ENCODE results near the gene ZNF627. TPM values are rescaled to one million over a fixed set of nuclear protein-coding genes. Genes with fewer than 3 reads are reported as not detected.
A peak's percentile ranks its signal among the peaks of the same experiment; 100 is the strongest.

ZNF627 gene
- total RNA-seq = 20.7 and 21.2 TPM in 2 replicates
- polyA plus RNA-seq = 7.8 and 12.5 TPM in 2 replicates

- TF ChIP-seq, protein P1, sequence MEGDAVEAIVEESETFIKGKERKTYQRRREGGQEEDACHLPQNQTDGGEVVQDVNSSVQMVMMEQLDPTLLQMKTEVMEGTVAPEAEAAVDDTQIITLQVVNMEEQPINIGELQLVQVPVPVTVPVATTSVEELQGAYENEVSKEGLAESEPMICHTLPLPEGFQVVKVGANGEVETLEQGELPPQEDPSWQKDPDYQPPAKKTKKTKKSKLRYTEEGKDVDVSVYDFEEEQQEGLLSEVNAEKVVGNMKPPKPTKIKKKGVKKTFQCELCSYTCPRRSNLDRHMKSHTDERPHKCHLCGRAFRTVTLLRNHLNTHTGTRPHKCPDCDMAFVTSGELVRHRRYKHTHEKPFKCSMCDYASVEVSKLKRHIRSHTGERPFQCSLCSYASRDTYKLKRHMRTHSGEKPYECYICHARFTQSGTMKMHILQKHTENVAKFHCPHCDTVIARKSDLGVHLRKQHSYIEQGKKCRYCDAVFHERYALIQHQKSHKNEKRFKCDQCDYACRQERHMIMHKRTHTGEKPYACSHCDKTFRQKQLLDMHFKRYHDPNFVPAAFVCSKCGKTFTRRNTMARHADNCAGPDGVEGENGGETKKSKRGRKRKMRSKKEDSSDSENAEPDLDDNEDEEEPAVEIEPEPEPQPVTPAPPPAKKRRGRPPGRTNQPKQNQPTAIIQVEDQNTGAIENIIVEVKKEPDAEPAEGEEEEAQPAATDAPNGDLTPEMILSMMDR (IDR thresholded peaks at IDR 0.05; ENCODE audit: poor library complexity) = peak; percentile 16
- no peak for TF ChIP-seq EZH2 (IDR thresholded peaks at IDR 0.05; ENCODE audit: borderline replicate concordance)
- Histone ChIP-seq H3K9me3 (ENCODE audit: low read depth) (no peaks in the 10 kb centered on the region), H3K36me3 (replicated peaks; ENCODE audit: insufficient read depth, low read depth) (no peaks in the 10 kb centered on the region), H3K27me3 (no peaks in the 10 kb centered on the region), H4K20me1 (ENCODE audit: insufficient read depth, poor library complexity, severe bottlenecking) (peaks cover 20% of the 10 kb centered on the region), H3K27ac (peak within 1 kb of the TSS; percentile 98), H2AFZ (peak within 1 kb of the TSS; percentile 50), H3K9me2 (replicated peaks; ENCODE audit: insufficient read depth) (no peaks in the 10 kb centered on the region), H3K4me3 (peak within 1 kb of the TSS; percentile 89), H3K4me1 (ENCODE audit: insufficient read depth) (peaks cover 11% of the 10 kb centered on the region), H3K4me2 (peak within 1 kb of the TSS; percentile 85), H3K79me2 (peaks cover 49% of the 10 kb centered on the region)
- under 1% methylated on average over 53 of the region's 67 CpGs for WGBS (ENCODE audit: low lambda C conversion rate, missing lambda C conversion rate)
- DNase-seq (ENCODE audit: low spot score) = peak; percentile 100
These were observed at the start of gene ZNF627 for GRCh38 chr19:11597202-11598102. Gene ZNF627, plus strand, starts transcription at chr19:11597483. Its CDS starts 145 bp downstream, at chr19:11597628.

DNA sequence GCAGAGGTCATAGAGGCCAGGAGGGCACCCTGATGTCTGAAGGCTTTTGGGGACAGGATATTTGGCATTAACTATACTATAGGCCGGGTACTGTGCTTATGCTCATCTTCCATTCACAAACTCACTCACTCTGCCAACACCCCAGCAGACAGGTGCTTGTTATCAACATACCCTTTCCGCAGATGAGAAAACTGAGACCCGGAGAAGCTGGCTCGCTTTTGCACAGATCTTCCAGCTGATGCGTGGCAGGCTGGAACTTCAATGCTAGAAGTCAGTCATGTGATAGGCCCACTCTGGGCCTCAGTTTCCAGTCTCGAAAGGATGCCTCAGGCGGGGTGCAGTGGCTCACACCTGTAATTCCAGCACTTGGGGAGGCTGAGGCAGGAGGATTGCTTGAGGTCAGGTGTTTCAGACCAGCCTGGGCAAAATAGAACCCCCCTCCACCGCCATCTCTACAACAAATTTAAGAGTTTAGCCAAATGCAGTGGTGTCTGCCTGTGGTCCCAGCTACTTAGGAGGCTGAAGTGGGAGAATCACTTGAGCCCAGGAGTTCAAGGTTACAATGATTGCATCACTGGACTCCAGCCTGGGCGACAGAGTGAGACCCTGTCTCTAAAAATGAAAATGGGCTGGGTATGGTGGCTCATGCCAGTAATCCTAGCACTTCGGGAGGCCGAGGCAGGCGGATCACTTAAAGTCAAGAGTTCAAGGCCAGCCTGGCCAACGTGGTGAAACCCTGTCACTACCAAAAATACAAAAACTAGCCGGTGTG, 49.2 kb upstream of the ZNF627 start:
- Histone ChIP-seq H3K9me3 (ENCODE audit: low read depth) (no peaks in the 10 kb centered on the region), H4K20me1 (ENCODE audit: insufficient read depth, poor library complexity, severe bottlenecking) (no peaks in the 10 kb centered on the region), H3K36me3 (replicated peaks; ENCODE audit: insufficient read depth, low read depth) (no peaks in the 10 kb centered on the region), H3K9me2 (replicated peaks; ENCODE audit: insufficient read depth) (no peaks in the 10 kb centered on the region), H3K4me2 (no peak overlapping the region), H3K79me2 (no peaks in the 10 kb centered on the region), H3K4me3 (no peak overlapping the region), H3K27me3 (no peaks in the 10 kb centered on the region), H2AFZ (no peak overlapping the region), H3K4me1 (ENCODE audit: insufficient read depth) (no peaks in the 10 kb centered on the region), H3K27ac (no peak overlapping the region)
- 93% methylated on average over 14 of the region's 14 CpGs for WGBS (ENCODE audit: low lambda C conversion rate, missing lambda C conversion rate)
- TF ChIP-seq EZH2 (IDR thresholded peaks at IDR 0.05; ENCODE audit: borderline replicate concordance) (no peak), EZH2phosphoT487 (IDR thresholded peaks at IDR 0.05; ENCODE audit: low read depth, severe bottlenecking, unreplicated experiment) (no peak)
- TF ChIP-seq, protein P1 (IDR thresholded peaks at IDR 0.05; ENCODE audit: poor library complexity) = no peak
- no peak for DNase-seq (ENCODE audit: low spot score)

DNA sequence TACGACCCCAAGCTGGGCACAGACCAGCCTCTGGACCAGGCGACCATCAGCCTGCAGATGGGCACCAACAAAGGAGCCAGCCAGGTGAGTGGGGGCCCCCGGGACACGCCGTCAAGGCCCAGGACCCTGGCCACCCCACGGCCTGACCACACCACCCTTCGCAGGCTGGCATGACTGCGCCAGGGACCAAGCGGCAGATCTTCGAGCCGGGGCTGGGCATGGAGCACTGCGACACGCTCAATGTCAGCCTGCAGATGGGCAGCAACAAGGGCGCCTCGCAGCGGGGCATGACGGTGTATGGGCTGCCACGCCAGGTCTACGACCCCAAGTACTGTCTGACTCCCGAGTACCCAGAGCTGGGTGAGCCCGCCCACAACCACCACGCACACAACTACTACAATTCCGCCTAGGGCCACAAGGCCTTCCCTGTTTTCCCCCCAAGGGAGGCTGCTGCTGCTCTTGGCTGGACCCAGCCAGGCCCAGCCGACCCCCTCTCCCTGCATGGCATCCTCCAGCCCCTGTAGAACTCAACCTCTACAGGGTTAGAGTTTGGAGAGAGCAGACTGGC, 47.8 kb upstream of the ZNF627 start:
- H3K4me1 ChIP-seq (ENCODE audit: insufficient read depth) = no peaks in the 10 kb centered on the region
- no peaks in the 10 kb centered on the region for H4K20me1 ChIP-seq (ENCODE audit: insufficient read depth, poor library complexity, severe bottlenecking)
- TF ChIP-seq EZH2phosphoT487 (IDR thresholded peaks at IDR 0.05; ENCODE audit: low read depth, severe bottlenecking, unreplicated experiment) (no peak), EZH2 (IDR thresholded peaks at IDR 0.05; ENCODE audit: borderline replicate concordance) (no peak)
- TF ChIP-seq, protein P1 (IDR thresholded peaks at IDR 0.05; ENCODE audit: poor library complexity) = no peak
- H3K9me2 ChIP-seq (replicated peaks; ENCODE audit: insufficient read depth) = no peaks in the 10 kb centered on the region
- no peaks in the 10 kb centered on the region for H3K36me3 ChIP-seq (replicated peaks; ENCODE audit: insufficient read depth, low read depth)
- H3K4me3 ChIP-seq = no peak overlapping the region
- H3K79me2 ChIP-seq = no peaks in the 10 kb centered on the region
- H3K27me3 ChIP-seq = no peaks in the 10 kb centered on the region
- 93% methylated on average over 21 of the region's 24 CpGs for WGBS (ENCODE audit: low lambda C conversion rate, missing lambda C conversion rate)
- no peaks in the 10 kb centered on the region for H3K9me3 ChIP-seq (ENCODE audit: low read depth)
- DNase-seq (ENCODE audit: low spot score) = no peak
- no peak overlapping the region for H3K27ac ChIP-seq
- no peak overlapping the region for H3K4me2 ChIP-seq
- H2AFZ ChIP-seq = no peak overlapping the region

Data from hepatocyte (in vitro differentiated cells).